ENCODE results near the gene SYP. TPM values are rescaled to one million over a fixed set of nuclear protein-coding genes. Genes with fewer than 3 reads are reported as not detected.

Gene SYP
- 10 to 100 TPM in 1 of 4 donors, 1 to 10 TPM in 2, not detected in 1; 5.5 to 11.0 (median 6.7) TPM for total RNA-seq

GRCh38 chrX:49199906-49200771, at the start of gene SYP:
Gene SYP (minus strand): TSS chrX:49200193. CDS start chrX:49200186, 7 bp downstream.
- Histone ChIP-seq H3K36me3 (no peaks in the 10 kb centered on the region), H3K27me3 (no peaks in the 10 kb centered on the region), H3K9me3 (no peaks in the 10 kb centered on the region), H3K4me3 (peak within 1 kb of the TSS; percentile 25 to 45 (median 34)), H3K4me1 (peaks cover 0 to 5% (median 2%) of the 10 kb centered on the region in 4 donors), H3K27ac (peak within 1 kb of the TSS; percentile 32 to 61 (median 54))
- peak; percentile 89 to 96 (median 89) for DNase-seq
- TF ChIP-seq POLR2A (IDR thresholded peaks at IDR 0.05) (peak; percentile 52 to 65), CTCF (IDR thresholded peaks at IDR 0.05) (peak in 1 of 6 experiments; percentile 21)

GRCh38 chrX:49249616-49250015, 49.6 kb upstream of the SYP start:
- Histone ChIP-seq H3K4me1 (no peaks in the 10 kb centered on the region), H3K4me3 (no peak overlapping the region), H3K27ac (no peak overlapping the region), H3K9me3 (no peaks in the 10 kb centered on the region), H3K27me3 (no peaks in the 10 kb centered on the region), H3K36me3 (peaks cover 0 to 14% (median 0%) of the 10 kb centered on the region in 3 donors)
- DNase-seq: no peak
- TF ChIP-seq POLR2A (IDR thresholded peaks at IDR 0.05) (no peak), CTCF (IDR thresholded peaks at IDR 0.05) (no peak)

GRCh38 chrX:49249071-49249470, 49.1 kb upstream of the SYP start:
- no peak overlapping the region for H3K4me3 ChIP-seq
- no peak for TF ChIP-seq POLR2A (IDR thresholded peaks at IDR 0.05)
- TF ChIP-seq CTCF (IDR thresholded peaks at IDR 0.05): no peak
- no peaks in the 10 kb centered on the region for H3K9me3 ChIP-seq
- no peaks in the 10 kb centered on the region for H3K4me1 ChIP-seq
- H3K27ac ChIP-seq: no peak overlapping the region
- no peak for DNase-seq
- H3K36me3 ChIP-seq: peaks cover 0 to 17% (median 0%) of the 10 kb centered on the region in 3 donors
- no peaks in the 10 kb centered on the region for H3K27me3 ChIP-seq

- Histone ChIP-seq H3K4me1 (no peaks in the 10 kb centered on the region), H3K27me3 (no peaks in the 10 kb centered on the region), H3K27ac (no peak overlapping the region), H3K4me3 (no peak overlapping the region), H3K9me3 (no peaks in the 10 kb centered on the region), H3K36me3 (peaks cover 0 to 18% (median 0%) of the 10 kb centered on the region in 3 donors)
- TF ChIP-seq POLR2A (IDR thresholded peaks at IDR 0.05) (no peak), CTCF (IDR thresholded peaks at IDR 0.05) (no peak)
- no peak for DNase-seq
Measured at GRCh38 chrX:49247916-49248811, 48.2 kb upstream of the SYP start.

GRCh38 chrX:49247346-49247745, 47.4 kb upstream of the SYP start:
- H3K9me3 ChIP-seq: no peaks in the 10 kb centered on the region
- H3K4me1 ChIP-seq: no peaks in the 10 kb centered on the region
- DNase-seq: no peak
- H3K27me3 ChIP-seq: no peaks in the 10 kb centered on the region
- H3K27ac ChIP-seq: no peak overlapping the region
- H3K4me3 ChIP-seq: no peak overlapping the region
- peaks cover 0 to 27% (median 0%) of the 10 kb centered on the region in 3 donors for H3K36me3 ChIP-seq
- TF ChIP-seq POLR2A (IDR thresholded peaks at IDR 0.05) (no peak), CTCF (IDR thresholded peaks at IDR 0.05) (no peak)
